Gastroesophageal sphincter (tissue), 4 donors: ENCODE measurements around the gene SMURF2. TPM values are rescaled to one million over a fixed set of nuclear protein-coding genes. Genes with fewer than 3 reads are reported as not detected.

Experiments used
- ATAC-seq: fragments of 150-250 bp; one replicate; pipeline ENCODE4 v1.9.1; 2016; ENCODE audit warnings: mild to moderate bottlenecking, moderate library complexity
- H3K27ac ChIP-seq, 4 donors: fragments of 200-600 bp; sonication (generic) in 3 of 4; 1 replicate in 3 of 4; 2 replicates in 1 of 4; pipeline ENCODE4 v1.5.1; 2016 to 2019
- H3K27me3 ChIP-seq: fragments of 200-600 bp; sonication (generic); one replicate; pipeline ENCODE4 v1.5.1; 2019
- H3K36me3 ChIP-seq, 2 donors: fragments of 200-600 bp; sonication (generic); one replicate each; pipeline ENCODE4 v1.5.1; 2019; ENCODE audit warnings: control low read depth in 1 of 2
- H3K4me1 ChIP-seq, 3 donors: fragments of 200-600 bp; sonication (generic); 1 replicate in 2 of 3; 2 replicates in 1 of 3; pipeline ENCODE4 v1.5.1; 2016 to 2019; ENCODE audit warnings: control low read depth in 2 of 3
- H3K4me3 ChIP-seq, 2 donors: fragments of 200-600 bp; sonication (generic); one replicate each; pipeline ENCODE4 v1.5.1; 2019; ENCODE audit warnings: mild to moderate bottlenecking in 1 of 2, moderate library complexity in 1 of 2
- H3K9me3 ChIP-seq, 3 donors: fragments of 200-600 bp; sonication (generic); one replicate each; pipeline ENCODE4 v1.5.1; 2017 to 2019; ENCODE audit warnings: control low read depth in 2 of 3
- EP300 ChIP-seq: sonication (generic); formaldehyde crosslinking; IDR thresholded peaks from one replicate; pipeline ENCODE4 v1.6.1; 2017; ENCODE audit warnings: antibody characterized with exemption, mild to moderate bottlenecking
- POLR2A ChIP-seq, 2 donors: fragments of 450-650 bp; IDR thresholded peaks; one replicate each; pipeline ENCODE4 v1.6.1; 2017; ENCODE audit warnings: antibody characterized with exemption in 2 of 2, mild to moderate bottlenecking in 2 of 2, moderate library complexity in 1 of 2
- POLR2AphosphoS5 ChIP-seq: sonication (generic); formaldehyde crosslinking; IDR thresholded peaks from one replicate; pipeline ENCODE4 v1.6.1; 2017; ENCODE audit warnings: antibody characterized with exemption
- WGBS, 2 donors: methylation state at CpG; one replicate each; pipeline ENCODE4 v1.1.5; 2018; ENCODE audit warnings: low coverage in 1 of 2; 5-methylcytosine and 5-hydroxymethylcytosine counted together
- total RNA-seq, 4 donors: library from RNA; depleted of rRNA; stranded (reverse); fragments of >200 nt; gene quantifications; one replicate each; pipeline ENCODE4 v1.1.0, GENCODE V29; 2016
- TF ChIP-seq, protein P1 (sequence below), 4 experiments: fragments of 200-600 bp in 2 of 4; fragments of 450-650 bp in 2 of 4; sonication (generic) in 1 of 4; IDR thresholded peaks; one replicate each; pipeline ENCODE4 v1.5.1; 2017 to 2019; ENCODE audit warnings: antibody characterized with exemption in 4 of 4, mild to moderate bottlenecking in 2 of 4, moderate library complexity in 2 of 4

The SMURF2 gene
- total RNA-seq, 4 donors from 2014 or later = 35.0 to 60.8 (median 37.9) TPM

DNA sequence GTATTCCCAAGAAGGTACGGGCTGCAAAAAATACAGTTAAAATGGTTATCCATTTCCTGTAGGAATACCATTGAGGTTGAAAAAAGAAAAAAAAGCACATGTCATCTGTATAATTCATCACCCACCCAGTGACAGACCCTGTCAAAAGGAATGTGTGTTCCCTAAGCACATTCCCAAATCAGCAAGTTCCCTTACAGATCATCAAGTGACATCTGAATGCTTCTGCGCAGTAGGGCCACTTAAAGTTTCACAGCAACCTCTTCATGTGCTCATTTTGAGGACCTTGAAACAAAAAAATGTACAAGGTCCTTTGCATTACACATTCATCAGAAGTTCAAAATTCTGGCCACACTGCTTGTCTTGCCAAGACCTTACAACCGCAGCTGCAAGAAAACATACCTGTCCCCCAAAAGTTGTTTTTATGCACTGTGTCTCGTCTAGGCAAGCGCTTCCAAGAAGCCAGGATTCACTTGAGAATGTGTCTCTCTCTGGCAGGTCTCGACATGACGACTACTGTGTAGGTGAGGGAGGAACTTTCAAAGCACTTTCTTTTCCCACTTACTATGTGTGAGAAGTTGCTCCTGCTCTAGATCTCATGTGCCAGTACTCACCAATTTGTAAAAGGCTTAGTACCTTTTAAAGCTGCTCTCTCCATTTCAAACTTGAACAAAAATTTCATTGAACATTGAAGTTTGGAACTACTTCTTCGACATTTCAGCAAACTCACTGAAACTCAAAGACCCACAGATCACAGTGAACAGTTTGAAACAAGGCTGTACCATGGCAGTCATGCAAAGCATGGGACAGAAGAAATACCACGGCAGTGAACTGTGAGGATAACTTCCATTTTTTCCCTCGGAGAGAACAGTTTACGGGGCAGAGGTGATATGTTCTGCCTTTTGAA lies 161.0 kb downstream of the SMURF2 start:
- no peak for ATAC-seq

DNA sequence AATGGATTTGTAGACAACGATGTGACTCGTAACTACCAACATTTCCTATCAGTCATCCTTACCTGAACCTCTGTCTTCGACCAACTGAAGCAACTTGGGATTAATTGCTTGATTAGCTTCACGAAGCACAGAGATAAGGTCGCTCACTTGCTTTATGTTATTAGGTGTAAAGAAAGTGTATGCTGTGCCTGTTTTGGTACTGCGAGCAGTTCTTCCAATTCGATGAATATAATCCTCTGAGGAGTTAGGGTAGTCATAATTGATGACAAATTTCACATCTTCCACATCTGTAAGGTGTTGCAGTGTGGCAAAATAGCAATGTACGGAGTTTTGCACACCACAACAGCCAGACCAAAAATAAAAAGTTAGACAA lies 161.6 kb downstream of the SMURF2 start:
- no peaks in the 10 kb centered on the region for H3K27me3 ChIP-seq
- peaks cover 31 to 74% of the 10 kb centered on the region in 2 donors for H3K36me3 ChIP-seq
- no peak overlapping the region for H3K4me3 ChIP-seq
- 77 to 85% methylated on average over 8 of the region's 8 CpGs for WGBS, 2 donors
- ATAC-seq = no peak
- peak overlapping the region in 1 of 4 donors; percentile 0 for H3K27ac ChIP-seq
- H3K4me1 ChIP-seq = peaks cover 14 to 88% (median 25%) of the 10 kb centered on the region in 3 donors
- no peak for TF ChIP-seq POLR2AphosphoS5
- no peak for TF ChIP-seq POLR2A (IDR thresholded peaks at IDR 0.05)
- TF ChIP-seq, protein P1, sequence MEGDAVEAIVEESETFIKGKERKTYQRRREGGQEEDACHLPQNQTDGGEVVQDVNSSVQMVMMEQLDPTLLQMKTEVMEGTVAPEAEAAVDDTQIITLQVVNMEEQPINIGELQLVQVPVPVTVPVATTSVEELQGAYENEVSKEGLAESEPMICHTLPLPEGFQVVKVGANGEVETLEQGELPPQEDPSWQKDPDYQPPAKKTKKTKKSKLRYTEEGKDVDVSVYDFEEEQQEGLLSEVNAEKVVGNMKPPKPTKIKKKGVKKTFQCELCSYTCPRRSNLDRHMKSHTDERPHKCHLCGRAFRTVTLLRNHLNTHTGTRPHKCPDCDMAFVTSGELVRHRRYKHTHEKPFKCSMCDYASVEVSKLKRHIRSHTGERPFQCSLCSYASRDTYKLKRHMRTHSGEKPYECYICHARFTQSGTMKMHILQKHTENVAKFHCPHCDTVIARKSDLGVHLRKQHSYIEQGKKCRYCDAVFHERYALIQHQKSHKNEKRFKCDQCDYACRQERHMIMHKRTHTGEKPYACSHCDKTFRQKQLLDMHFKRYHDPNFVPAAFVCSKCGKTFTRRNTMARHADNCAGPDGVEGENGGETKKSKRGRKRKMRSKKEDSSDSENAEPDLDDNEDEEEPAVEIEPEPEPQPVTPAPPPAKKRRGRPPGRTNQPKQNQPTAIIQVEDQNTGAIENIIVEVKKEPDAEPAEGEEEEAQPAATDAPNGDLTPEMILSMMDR (IDR thresholded peaks at IDR 0.05) = no peak
- no peak for TF ChIP-seq EP300
- H3K9me3 ChIP-seq = no peaks in the 10 kb centered on the region

More for the DNA sequence above, 161.0 kb downstream of the SMURF2 start:
- Histone ChIP-seq H3K9me3 (no peaks in the 10 kb centered on the region), H3K4me3 (no peak overlapping the region), H3K36me3 (peaks cover 31 to 74% of the 10 kb centered on the region in 2 donors), H3K27ac (peak overlapping the region in 2 of 4 donors; percentile 21 to 94), H3K4me1 (peaks cover 14 to 81% (median 18%) of the 10 kb centered on the region in 3 donors), H3K27me3 (no peaks in the 10 kb centered on the region)
- 68 to 74% methylated on average over 10 to 11 of the region's 11 CpGs for WGBS, 2 donors
- TF ChIP-seq EP300 = no peak
- TF ChIP-seq POLR2A (IDR thresholded peaks at IDR 0.05) = no peak
- peak; percentile 17 for TF ChIP-seq POLR2AphosphoS5

DNA sequence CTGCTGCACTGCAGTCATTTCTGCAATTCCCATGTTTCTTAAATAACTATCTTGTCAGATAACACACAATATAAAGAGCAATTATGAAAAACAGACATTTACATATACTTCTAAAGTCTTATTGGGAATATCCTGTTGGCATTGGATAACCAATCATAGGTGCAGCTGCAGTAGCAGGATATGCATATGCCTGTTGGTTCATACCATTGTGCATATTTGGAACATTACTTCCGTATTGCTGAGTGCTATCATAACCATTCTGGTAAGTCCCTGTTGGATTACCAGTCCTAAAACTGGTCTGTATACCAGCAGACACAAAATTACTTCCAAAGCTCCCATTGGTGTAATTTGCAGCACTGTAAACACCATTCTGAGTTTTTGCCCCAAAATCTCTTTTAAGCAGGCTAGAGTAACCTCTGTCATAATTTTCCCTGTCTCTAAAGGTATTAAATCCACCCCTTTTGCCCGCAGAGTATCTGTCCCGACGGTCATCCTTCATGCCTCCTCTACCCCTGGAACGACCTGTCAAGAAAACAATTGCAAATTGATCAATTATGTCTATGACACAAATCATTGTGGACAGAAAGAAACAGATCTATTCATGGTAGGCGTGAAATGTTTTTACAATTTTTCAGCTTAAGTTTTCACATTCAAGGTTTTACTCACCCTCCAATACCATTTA lies 162.2 kb downstream of the SMURF2 start:
- no peaks in the 10 kb centered on the region for H3K9me3 ChIP-seq
- H3K4me3 ChIP-seq = no peak overlapping the region
- ATAC-seq = no peak
- TF ChIP-seq POLR2A (IDR thresholded peaks at IDR 0.05) (peak in 1 of 2 donors; percentile 8), EP300 (no peak), POLR2AphosphoS5 (peak; percentile 25)
- TF ChIP-seq, protein P1 (IDR thresholded peaks at IDR 0.05) = no peak
- H3K27me3 ChIP-seq = no peaks in the 10 kb centered on the region
- 50 to 59% methylated on average over 6 of the region's 6 CpGs for WGBS, 2 donors
- peak overlapping the region in 1 of 4 donors; percentile 0 for H3K27ac ChIP-seq
- peaks cover 31 to 74% of the 10 kb centered on the region in 2 donors for H3K36me3 ChIP-seq
- H3K4me1 ChIP-seq = peaks cover 14 to 93% (median 27%) of the 10 kb centered on the region in 3 donors

DNA sequence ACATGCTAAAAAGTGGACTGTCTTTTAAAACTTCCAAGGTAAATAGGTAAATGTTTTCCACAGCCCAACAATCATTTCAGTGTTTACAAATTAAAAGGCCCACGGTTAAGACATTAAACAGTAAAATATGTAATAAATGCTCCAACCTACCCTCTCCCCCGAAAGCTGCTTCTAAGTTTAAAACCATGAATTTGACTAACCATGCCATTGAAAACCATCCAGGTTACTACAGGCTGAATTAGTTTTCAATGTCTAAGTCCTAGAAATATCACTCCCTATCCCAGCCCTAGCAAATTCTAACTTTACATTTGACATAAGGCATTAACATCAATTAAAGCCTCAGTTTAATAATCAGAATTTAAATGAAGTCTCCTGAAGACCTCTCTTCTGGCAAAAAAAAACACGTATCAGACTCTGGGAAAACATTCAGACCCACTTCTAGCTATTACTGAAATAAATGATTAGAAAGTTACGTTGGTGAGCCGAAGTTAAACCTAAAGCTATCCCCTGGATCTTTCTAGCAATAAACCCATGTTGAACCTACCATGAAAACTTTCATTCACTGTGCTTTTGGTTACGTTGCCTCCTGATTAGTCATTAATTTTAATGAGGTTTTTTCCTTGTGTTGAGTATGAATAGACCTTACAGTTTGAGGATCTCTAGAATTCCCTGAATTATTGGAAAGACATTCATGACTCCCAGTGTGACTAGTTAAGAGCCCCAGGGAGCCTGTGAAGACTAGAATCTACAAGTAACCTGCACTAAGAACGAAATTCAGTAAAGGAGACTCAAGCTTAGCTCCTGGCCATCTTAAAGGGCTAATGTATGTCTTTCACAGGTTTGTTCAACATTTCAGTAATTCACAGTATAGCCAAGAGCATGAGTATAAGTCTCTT lies 163.6 kb downstream of the SMURF2 start:
- peak overlapping the region in 1 of 4 donors; percentile 84 for H3K27ac ChIP-seq
- no peaks in the 10 kb centered on the region for H3K27me3 ChIP-seq
- 38 to 40% methylated on average over 7 of the region's 7 CpGs for WGBS, 2 donors
- peaks cover 8 to 94% (median 23%) of the 10 kb centered on the region in 3 donors for H3K4me1 ChIP-seq
- ATAC-seq = no peak
- TF ChIP-seq POLR2AphosphoS5 = peak; percentile 17
- no peak for TF ChIP-seq POLR2A (IDR thresholded peaks at IDR 0.05)
- H3K36me3 ChIP-seq = peaks cover 31 to 62% of the 10 kb centered on the region in 2 donors
- H3K9me3 ChIP-seq = no peaks in the 10 kb centered on the region
- H3K4me3 ChIP-seq = no peak overlapping the region

DNA sequence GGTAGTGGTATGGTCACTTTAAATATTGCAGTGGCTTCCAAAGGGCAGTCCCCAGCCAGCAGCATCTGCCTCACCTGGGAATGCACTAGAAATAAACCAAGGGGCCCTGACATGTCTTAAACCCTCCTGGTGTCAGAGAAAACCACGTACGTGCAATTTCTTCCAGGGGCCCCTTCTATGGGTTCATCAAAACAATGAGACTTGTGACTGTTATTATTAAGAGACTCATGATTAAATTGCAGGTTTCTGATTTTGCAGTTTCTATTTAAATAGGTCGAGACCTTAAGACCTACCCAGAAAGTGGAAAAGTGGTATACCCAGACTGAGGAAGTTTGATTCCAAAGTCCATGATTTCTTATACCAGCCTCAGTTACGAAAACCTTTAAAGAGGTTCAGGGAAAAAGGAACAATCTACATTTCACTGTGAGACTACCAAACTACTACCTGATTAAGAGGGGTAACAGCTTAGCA lies 164.5 kb downstream of the SMURF2 start:
- ATAC-seq = no peak
- peak overlapping the region; percentile 70 to 74 for H3K4me3 ChIP-seq
- TF ChIP-seq, protein P1 (IDR thresholded peaks at IDR 0.05) = no peak
- no peak for TF ChIP-seq POLR2A (IDR thresholded peaks at IDR 0.05)

More for the DNA sequence above, 164.5 kb downstream of the SMURF2 start:
- no peaks in the 10 kb centered on the region for H3K27me3 ChIP-seq
- H3K36me3 ChIP-seq = peaks cover 23 to 61% of the 10 kb centered on the region in 2 donors
- peak overlapping the region; percentile 10 to 84 (median 82) for H3K27ac ChIP-seq
- no peaks in the 10 kb centered on the region for H3K9me3 ChIP-seq
- peaks cover 4 to 93% (median 14%) of the 10 kb centered on the region in 3 donors for H3K4me1 ChIP-seq
- WGBS, 2 donors = 42 to 51% methylated on average over 4 of the region's 4 CpGs
